IMR-90 (cell line): ENCODE measurements around the gene PTPRN2. TPM values are rescaled to one million over a fixed set of nuclear protein-coding genes. Genes with fewer than 3 reads are reported as not detected.

Experiments
- ATAC-seq: fragments of 200-7000 bp; cut with Tn5 transposase; 2 replicates; pipeline ENCODE4 v1.9.1; 2020; ENCODE audit warnings: low read depth, mild to moderate bottlenecking, moderate library complexity
- BruUV-seq: library from RNA; stranded (reverse); fragments of 400-500 nt; replicated peaks from 2 replicates; lab custom pipeline; 2021; lab: Mats Ljungman, UMichigan
- CTCF ChIA-PET: fragments of 300-600 bp; formaldehyde crosslinking; extraction: SDS; loops from one replicate; lab custom pipeline; 2021; ENCODE audit warnings: antibody characterized with exemption; lab: Yijun Ruan, JAX
- POLR2A ChIA-PET: fragments of 300-600 bp; sonication (Branson Sonifier 250); formaldehyde crosslinking; loops from one replicate; lab custom pipeline; 2022; ENCODE audit warnings: antibody characterized with exemption; ENCODE audit not compliant: unreplicated experiment; lab: Charles Lee
- DNase-seq: peaks from one replicate; pipeline ENCODE4 v3.0.0; 2013
- H2AFZ ChIP-seq: replicated peaks from 2 replicates; pipeline ENCODE3; 2013; ENCODE audit warnings: low read length, mild to moderate bottlenecking; ENCODE audit not compliant: poor library complexity
- H2AK5ac ChIP-seq: 2 replicates; pipeline ENCODE4 v1.6.1; 2013; ENCODE audit warnings: low read depth, low read length, inconsistent platforms
- H2AK9ac ChIP-seq: replicated peaks from 2 replicates; pipeline ENCODE3; 2013; ENCODE audit warnings: mild to moderate bottlenecking, low read depth, low read length, moderate library complexity; ENCODE audit not compliant: poor library complexity
- H2BK120ac ChIP-seq: 2 replicates; pipeline ENCODE4 v1.6.1; 2013; ENCODE audit warnings: low read depth, low read length, inconsistent platforms
- H2BK15ac ChIP-seq: 3 replicates; pipeline ENCODE4 v1.6.1; 2013; ENCODE audit warnings: low read depth, low read length, inconsistent platforms
- H2BK20ac ChIP-seq: 2 replicates; pipeline ENCODE4 v1.6.1; 2013; ENCODE audit warnings: low read depth, mild to moderate bottlenecking, inconsistent platforms, low read length, moderate library complexity
- H2BK5ac ChIP-seq: 2 replicates; pipeline ENCODE4 v1.6.1; 2013; ENCODE audit warnings: mild to moderate bottlenecking, low read depth, low read length, inconsistent platforms; ENCODE audit not compliant: poor library complexity, severe bottlenecking
- H3K14ac ChIP-seq: replicated peaks from 2 replicates; pipeline ENCODE4 v1.6.1; 2013; ENCODE audit warnings: low read depth, low read length, inconsistent platforms
- H3K18ac ChIP-seq: 2 replicates; pipeline ENCODE4 v1.6.1; 2013; ENCODE audit warnings: low read depth, low read length, control low read depth
- H3K23ac ChIP-seq: 2 replicates; pipeline ENCODE4 v1.6.1; 2013; ENCODE audit warnings: low read depth, low read length, inconsistent platforms
- H3K27ac ChIP-seq: 2 replicates; pipeline ENCODE4 v1.5.1; 2013; ENCODE audit warnings: mild to moderate bottlenecking, control low read depth, low read length; ENCODE audit not compliant: insufficient read depth
- H3K27me3 ChIP-seq: 2 replicates; pipeline ENCODE4 v1.6.1; 2013; ENCODE audit warnings: low read length; ENCODE audit not compliant: control insufficient read depth, insufficient read depth
- H3K36me3 ChIP-seq: 2 replicates; pipeline ENCODE4 v1.6.1; 2013; ENCODE audit warnings: low read length, mixed read lengths; ENCODE audit not compliant: control insufficient read depth, insufficient read depth
- H3K4ac ChIP-seq: 2 replicates; pipeline ENCODE4 v1.6.1; 2013; ENCODE audit warnings: low read depth, low read length, inconsistent platforms
- H3K4me1 ChIP-seq: 2 replicates; pipeline ENCODE4 v1.6.1; 2013; ENCODE audit warnings: low read length, mixed read lengths; ENCODE audit not compliant: control insufficient read depth, insufficient read depth
- H3K4me2 ChIP-seq: 2 replicates; pipeline ENCODE4 v1.6.1; 2013; ENCODE audit warnings: low read depth, mild to moderate bottlenecking, control low read depth, low read length, moderate library complexity
- H3K4me3 ChIP-seq: 2 replicates; pipeline ENCODE4 v1.5.1; 2013; ENCODE audit warnings: low read depth, mild to moderate bottlenecking, control low read depth, low read length, moderate library complexity; ENCODE audit not compliant: insufficient read depth
- H3K56ac ChIP-seq: 2 replicates; pipeline ENCODE4 v1.6.1; 2013; ENCODE audit warnings: low read length, inconsistent platforms; ENCODE audit not compliant: insufficient read depth; ENCODE audit errors: extremely low read depth
- H3K79me1 ChIP-seq, 2 experiments: 2 replicates each; pipeline ENCODE4 v1.6.1; 2013; ENCODE audit warnings: low read length in 2 of 2, inconsistent platforms in 1 of 2, low read depth in 1 of 2
- H3K9ac ChIP-seq: 2 replicates; pipeline ENCODE4 v1.6.1; 2013; ENCODE audit warnings: low read depth, low read length, control low read depth
- H3K9me1 ChIP-seq: 2 replicates; pipeline ENCODE4 v1.6.1; 2013; ENCODE audit warnings: low read length, inconsistent platforms; ENCODE audit not compliant: insufficient read depth
- H3K9me3 ChIP-seq: 2 replicates; pipeline ENCODE4 v1.6.1; 2013; ENCODE audit warnings: low read length; ENCODE audit not compliant: control insufficient read depth, insufficient read depth
- H4K20me1 ChIP-seq: 2 replicates; pipeline ENCODE4 v1.6.1; 2013; ENCODE audit warnings: low read length, inconsistent platforms; ENCODE audit not compliant: insufficient read depth
- H4K5ac ChIP-seq: 2 replicates; pipeline ENCODE4 v1.6.1; 2013; ENCODE audit warnings: mild to moderate bottlenecking, low read depth, low read length, control low read depth
- H4K8ac ChIP-seq, 2 experiments: 2 replicates each; pipeline ENCODE4 v1.6.1; 2013; ENCODE audit warnings: low read depth in 2 of 2, low read length in 2 of 2, control low read depth in 1 of 2, inconsistent platforms in 1 of 2
- H4K91ac ChIP-seq: 2 replicates; pipeline ENCODE4 v1.6.1; 2013; ENCODE audit warnings: low read depth, low read length, inconsistent platforms; ENCODE audit not compliant: insufficient read depth
- BHLHE40 ChIP-seq: fragments of 150-350 bp; IDR thresholded peaks from 2 replicates; pipeline ENCODE4 v1.6.1; 2016; ENCODE audit warnings: mild to moderate bottlenecking, low read depth, low read length
- CEBPB ChIP-seq: IDR thresholded peaks from 2 replicates; pipeline ENCODE4 v1.6.1; 2012; ENCODE audit warnings: low read depth, low read length, improper control_type of control experiment
- CHD1 ChIP-seq: IDR thresholded peaks from 2 replicates; pipeline ENCODE4 v1.6.1; 2012; ENCODE audit warnings: low read depth, low read length, improper control_type of control experiment
- ELK1 ChIP-seq: fragments of 150-350 bp; IDR thresholded peaks from 2 replicates; pipeline ENCODE4 v1.6.1; 2016; ENCODE audit warnings: low read depth, mild to moderate bottlenecking, low read length, moderate library complexity, borderline replicate concordance
- FOS ChIP-seq: fragments of 150-350 bp; IDR thresholded peaks from 2 replicates; pipeline ENCODE4 v1.6.1; 2016; ENCODE audit warnings: low read depth, low read length
- MAFK ChIP-seq: IDR thresholded peaks from 2 replicates; pipeline ENCODE4 v1.6.1; 2012; ENCODE audit warnings: low read depth, low read length, improper control_type of control experiment
- MAZ ChIP-seq: IDR thresholded peaks from 2 replicates; pipeline ENCODE4 v1.6.1; 2012; ENCODE audit warnings: low read depth, mild to moderate bottlenecking, low read length, improper control_type of control experiment, moderate library complexity, borderline replicate concordance
- MXI1 ChIP-seq: IDR thresholded peaks from 2 replicates; pipeline ENCODE4 v1.6.1; 2012; ENCODE audit warnings: low read depth, mild to moderate bottlenecking, low read length, moderate library complexity, borderline replicate concordance
- NFE2L2 ChIP-seq: fragments of 150-350 bp; IDR thresholded peaks from 2 replicates; pipeline ENCODE4 v1.6.1; 2016; ENCODE audit warnings: low read depth, mild to moderate bottlenecking, low read length
- POLR2A ChIP-seq: IDR thresholded peaks from 2 replicates; pipeline ENCODE4 v1.6.1; 2012; ENCODE audit warnings: mild to moderate bottlenecking, low read depth, low read length
- RAD21 ChIP-seq: IDR thresholded peaks from 2 replicates; pipeline ENCODE4 v1.6.1; 2012; ENCODE audit warnings: low read length, improper control_type of control experiment
- RCOR1 ChIP-seq: IDR thresholded peaks from 2 replicates; pipeline ENCODE4 v1.6.1; 2012; ENCODE audit warnings: mild to moderate bottlenecking, low read length, improper control_type of control experiment; ENCODE audit not compliant: insufficient replicate concordance
- RFX5 ChIP-seq: IDR thresholded peaks from 2 replicates; pipeline ENCODE4 v1.8.0; 2012; ENCODE audit warnings: low read depth, mild to moderate bottlenecking, low read length, moderate library complexity
- SMC3 ChIP-seq: fragments of 150-350 bp; IDR thresholded peaks from 2 replicates; pipeline ENCODE4 v1.6.1; 2016; ENCODE audit warnings: low read depth, mild to moderate bottlenecking, antibody characterized with exemption, low read length, moderate library complexity
- WGBS, 2 experiments: methylation state at CpG; one replicate each; pipeline versions ENCODE4 v1.1.5 to v1.1.7; 2013; ENCODE audit warnings: missing lambda C conversion rate in 2 of 2; ENCODE audit not compliant: insufficient read length in 1 of 2; ENCODE audit errors: extremely low coverage in 2 of 2; 5-methylcytosine and 5-hydroxymethylcytosine counted together
- dilution Hi-C: fragments of 300-500 bp; cut with HindIII; formaldehyde crosslinking; loops from one replicate; pipeline ENCODE4 v1.14.3; 2018; ENCODE audit warnings: low sequenced_read_pairs; ENCODE audit not compliant: unreplicated experiment
- in situ Hi-C: fragments of 300-500 bp; cut with MboI; formaldehyde crosslinking; loops from 3 replicates; pipeline ENCODE4 v1.14.3; 2019; ENCODE audit warnings: low sequenced_read_pairs, inconsistent platforms, mixed read lengths
- intact Hi-C: fragments of 100-400 bp; cut with micrococcal nuclease; formaldehyde crosslinking; loops from 2 replicates; pipeline ENCODE4 v1.10.0; 2022
- polyA plus RNA-seq, 3 experiments: library from polyadenylated mRNA; depleted of rRNA; stranded (reverse); fragments of >200 nt; gene quantifications; 2 replicates each; pipeline ENCODE4 v1.2.3, GENCODE V29; 2012; ENCODE audit warnings: low replicate concordance in 1 of 3
- total RNA-seq: library from RNA; depleted of rRNA; stranded (reverse); fragments of >200 nt; gene quantifications from 2 replicates; pipeline ENCODE4 v1.2.3, GENCODE V29; 2012
- TF ChIP-seq, protein P1 (sequence below): conservative IDR thresholded peaks from 2 replicates; pipeline ENCODE4 v1.5.1; 2012; ENCODE audit warnings: mild to moderate bottlenecking, low read depth, low read length, improper control_type of control experiment

PTPRN2 gene
- total and polyA plus RNA-seq, 2 of the 4 experiments (the other 2 are of a cell fraction) = 0.03 TPM; not detected in 1

DNA sequence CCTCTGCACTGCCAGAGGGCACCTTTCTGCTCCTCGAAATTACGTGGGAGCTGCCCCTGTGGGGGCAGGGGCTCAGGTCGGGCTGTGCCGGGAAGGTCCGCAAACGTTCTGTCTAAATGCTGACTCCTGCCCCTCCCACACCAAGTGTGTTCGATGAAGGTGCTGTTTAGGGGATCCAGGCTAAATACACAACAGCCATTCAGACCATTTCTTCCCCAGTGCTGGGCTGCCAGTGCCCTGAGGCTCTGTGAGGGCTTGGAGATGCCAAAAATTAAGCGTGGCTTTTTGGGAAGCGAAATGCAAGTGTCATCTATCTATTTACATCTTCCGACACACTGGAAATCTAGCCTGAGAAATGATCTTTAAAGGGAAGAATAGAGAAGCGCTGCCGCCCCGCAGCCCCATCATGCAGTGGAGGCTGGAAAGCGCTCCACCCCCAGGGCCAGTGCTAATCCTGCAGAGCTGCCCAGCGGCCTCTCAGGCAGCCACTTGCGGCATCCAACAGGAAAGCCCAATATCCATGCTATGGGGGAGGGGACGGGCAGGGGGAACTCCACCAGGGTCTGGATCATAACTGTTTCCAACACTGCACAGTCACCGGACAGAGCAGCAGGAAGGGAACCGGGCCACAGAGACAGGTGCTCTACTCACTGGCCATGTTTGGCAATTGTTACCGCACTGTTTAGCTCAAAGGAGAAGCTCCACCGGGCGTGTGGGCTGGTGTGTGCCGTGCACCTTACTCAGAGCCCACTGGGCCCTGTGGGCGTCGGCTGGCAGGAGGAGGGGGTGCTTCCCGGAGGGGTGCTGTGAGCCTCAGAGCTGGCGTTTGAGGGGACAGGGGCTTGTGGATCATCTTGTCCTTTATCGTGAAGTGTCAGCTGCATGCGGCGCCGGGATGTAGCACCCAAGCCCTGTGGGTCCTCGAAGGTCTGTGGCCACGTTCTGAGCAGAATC, 1045.3 kb downstream of the PTPRN2 start:
- intact Hi-C loops (no loop called here), dilution Hi-C loops (no loop called here), in situ Hi-C loops (no loop called here)
- H3K56ac ChIP-seq = no peak overlapping the region
- no peaks in the 10 kb centered on the region for H3K36me3 ChIP-seq
- no peak overlapping the region for H3K4me3 ChIP-seq
- DNase-seq (no peak), ATAC-seq (no peak)
- CTCF ChIA-PET = no interaction called here
- H2AK5ac ChIP-seq = no peak overlapping the region
- H2BK5ac ChIP-seq = no peak overlapping the region
- H4K8ac ChIP-seq = no peak overlapping the region
- no peak overlapping the region for H3K27ac ChIP-seq
- POLR2A ChIA-PET = no interaction called here
- H3K4me1 ChIP-seq = no peaks in the 10 kb centered on the region
- no peak overlapping the region for H3K18ac ChIP-seq
- no peak overlapping the region for H3K4ac ChIP-seq
- H2AK9ac ChIP-seq = no peak overlapping the region
- H3K23ac ChIP-seq = no peak overlapping the region
- H3K9me3 ChIP-seq = peaks cover 67% of the 10 kb centered on the region
- no TSS peak for BruUV-seq
- no peak overlapping the region for H3K9ac ChIP-seq
- no peak overlapping the region for H2BK15ac ChIP-seq
- no peak overlapping the region for H4K91ac ChIP-seq
- no peak overlapping the region for H3K4me2 ChIP-seq
- no peaks in the 10 kb centered on the region for H4K20me1 ChIP-seq
- H2BK20ac ChIP-seq = no peak overlapping the region
- H3K27me3 ChIP-seq = no peaks in the 10 kb centered on the region
- no peak overlapping the region for H3K14ac ChIP-seq
- H3K79me1 ChIP-seq = no peaks in the 10 kb centered on the region
- WGBS, 2 experiments = 80% methylated on average over 14 of the region's 33 CpGs; no CpG with 5 or more reads in 1 of the 2 experiments
- no peak overlapping the region for H2AFZ ChIP-seq
- H3K9me1 ChIP-seq = no peaks in the 10 kb centered on the region
- no peak overlapping the region for H4K5ac ChIP-seq
- H2BK120ac ChIP-seq = no peak overlapping the region
- no peak for TF ChIP-seq BHLHE40
- TF ChIP-seq RFX5 = no peak
- TF ChIP-seq FOS = no peak
- TF ChIP-seq NFE2L2 = no peak
- no peak for TF ChIP-seq MAZ
- no peak for TF ChIP-seq POLR2A
- no peak for TF ChIP-seq MXI1
- no peak for TF ChIP-seq MAFK
- no peak for TF ChIP-seq RCOR1
- no peak for TF ChIP-seq CEBPB
- no peak for TF ChIP-seq ELK1
- no peak for TF ChIP-seq CHD1
- TF ChIP-seq, protein P1, sequence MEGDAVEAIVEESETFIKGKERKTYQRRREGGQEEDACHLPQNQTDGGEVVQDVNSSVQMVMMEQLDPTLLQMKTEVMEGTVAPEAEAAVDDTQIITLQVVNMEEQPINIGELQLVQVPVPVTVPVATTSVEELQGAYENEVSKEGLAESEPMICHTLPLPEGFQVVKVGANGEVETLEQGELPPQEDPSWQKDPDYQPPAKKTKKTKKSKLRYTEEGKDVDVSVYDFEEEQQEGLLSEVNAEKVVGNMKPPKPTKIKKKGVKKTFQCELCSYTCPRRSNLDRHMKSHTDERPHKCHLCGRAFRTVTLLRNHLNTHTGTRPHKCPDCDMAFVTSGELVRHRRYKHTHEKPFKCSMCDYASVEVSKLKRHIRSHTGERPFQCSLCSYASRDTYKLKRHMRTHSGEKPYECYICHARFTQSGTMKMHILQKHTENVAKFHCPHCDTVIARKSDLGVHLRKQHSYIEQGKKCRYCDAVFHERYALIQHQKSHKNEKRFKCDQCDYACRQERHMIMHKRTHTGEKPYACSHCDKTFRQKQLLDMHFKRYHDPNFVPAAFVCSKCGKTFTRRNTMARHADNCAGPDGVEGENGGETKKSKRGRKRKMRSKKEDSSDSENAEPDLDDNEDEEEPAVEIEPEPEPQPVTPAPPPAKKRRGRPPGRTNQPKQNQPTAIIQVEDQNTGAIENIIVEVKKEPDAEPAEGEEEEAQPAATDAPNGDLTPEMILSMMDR = no peak
- TF ChIP-seq SMC3 = no peak
- TF ChIP-seq RAD21 = no peak
